CD4-positive, alpha-beta T cell treated with Interleukin-15 for 4 hours (primary cell): ENCODE results near the gene SLC15A3.

Experiments
- DNase-seq: peaks from one replicate; pipeline ENCODE4 v3.0.0-alpha.2; 2020; ENCODE audit warnings: low spot score

The SLC15A3 gene

DNA sequence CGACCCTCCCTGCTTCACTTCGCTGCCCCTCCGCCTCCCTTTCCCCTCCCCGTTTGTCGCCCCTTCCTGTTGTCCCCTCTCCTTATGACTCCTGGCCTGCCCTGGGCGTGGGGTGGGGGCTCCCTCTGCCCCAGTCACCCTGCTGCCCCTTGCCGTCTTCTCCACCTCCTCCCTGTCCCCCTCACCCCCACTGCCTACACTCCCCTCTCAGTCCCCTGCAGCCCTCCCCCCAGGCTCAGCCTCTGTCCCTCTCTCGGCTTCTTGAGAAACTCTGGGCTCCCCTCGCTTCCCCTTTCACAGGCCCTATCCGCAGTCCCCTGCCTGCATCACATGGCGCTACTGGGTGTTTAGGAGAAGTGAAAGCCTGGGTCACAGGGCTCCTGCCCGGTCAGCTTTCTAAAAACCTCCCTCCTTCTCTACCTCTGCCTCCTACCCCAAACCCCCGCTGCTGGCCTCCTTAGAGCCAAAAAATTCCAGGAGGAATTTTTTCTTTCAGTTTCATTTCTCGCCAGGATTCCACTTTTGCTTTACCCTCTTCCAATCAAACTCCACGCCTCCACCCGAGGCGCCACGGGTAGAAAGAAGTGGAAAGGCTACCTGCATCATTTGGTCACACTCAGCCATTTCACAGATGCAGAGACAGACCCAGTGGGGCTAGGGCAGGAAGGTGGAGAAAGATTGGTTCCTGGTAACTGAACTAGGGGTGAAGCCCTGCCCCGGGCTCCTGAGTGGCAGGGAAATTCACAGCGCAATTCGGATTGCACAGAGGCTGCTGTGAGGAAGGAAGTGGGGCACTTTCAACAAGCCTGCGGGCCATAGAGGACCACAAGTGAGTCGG, at the start of gene SLC15A3:
Gene SLC15A3 (minus strand): TSS at position 273 of the 838 bp plus-strand sequence. CDS start 625 bp downstream, outside the sequence.
- peak; percentile 22 for DNase-seq

DNA sequence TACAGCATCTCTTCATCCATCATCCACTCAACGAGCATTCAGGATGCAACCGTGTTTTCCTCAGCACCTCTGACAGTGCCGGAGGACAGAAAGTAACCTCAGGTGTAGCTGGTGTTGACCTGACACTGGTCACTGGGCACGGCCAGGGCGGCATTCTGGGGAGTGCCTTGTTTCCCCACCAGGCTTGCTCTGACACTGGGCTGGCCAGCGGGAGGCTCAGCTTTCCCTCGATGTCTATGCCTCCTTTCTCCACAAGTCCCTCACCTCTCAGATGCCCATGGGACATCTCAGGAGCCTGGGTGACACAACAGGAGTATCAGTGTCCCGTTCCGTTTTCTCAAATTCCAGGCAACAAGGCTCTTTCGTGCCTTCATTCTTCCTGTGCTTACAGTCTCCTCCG, 48.5 kb upstream of the SLC15A3 start:
- no peak for DNase-seq

DNA sequence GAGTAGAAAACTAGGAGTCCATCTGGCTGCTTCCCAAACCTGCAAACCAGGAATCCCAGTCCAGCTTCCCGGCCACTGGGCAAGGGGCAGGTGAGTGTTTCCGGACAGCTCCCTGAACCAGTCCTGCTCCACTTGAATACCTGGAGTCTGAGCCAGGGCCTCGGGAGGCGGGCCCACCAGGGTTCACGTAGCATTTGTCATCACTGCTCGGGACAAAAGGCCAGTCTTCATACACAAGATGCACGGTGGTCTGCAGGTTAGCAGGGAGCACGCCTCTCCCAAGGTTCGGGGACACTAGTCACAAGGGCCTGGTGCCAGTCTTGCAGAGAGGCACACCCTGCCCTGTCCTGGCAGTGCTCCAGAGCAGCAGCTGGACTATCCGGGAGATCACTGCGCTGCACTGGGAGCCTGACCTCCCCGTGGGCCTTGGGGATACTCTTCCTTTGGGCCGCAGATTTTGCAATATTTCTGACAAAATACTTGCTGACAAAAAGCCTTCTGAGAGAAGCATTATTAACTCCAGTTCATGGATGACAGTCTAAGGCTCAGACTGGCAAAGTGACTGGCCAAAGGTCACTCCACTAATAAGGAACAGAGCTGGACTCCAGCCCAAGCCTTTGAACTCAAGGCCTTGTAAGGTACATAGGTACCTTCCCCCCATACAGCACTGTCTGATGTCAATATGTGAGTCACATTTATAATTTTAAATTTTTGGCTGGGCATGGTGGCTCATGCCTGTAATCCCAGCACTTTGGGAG, 44.6 kb upstream of the SLC15A3 start:
- DNase-seq = no peak

DNA sequence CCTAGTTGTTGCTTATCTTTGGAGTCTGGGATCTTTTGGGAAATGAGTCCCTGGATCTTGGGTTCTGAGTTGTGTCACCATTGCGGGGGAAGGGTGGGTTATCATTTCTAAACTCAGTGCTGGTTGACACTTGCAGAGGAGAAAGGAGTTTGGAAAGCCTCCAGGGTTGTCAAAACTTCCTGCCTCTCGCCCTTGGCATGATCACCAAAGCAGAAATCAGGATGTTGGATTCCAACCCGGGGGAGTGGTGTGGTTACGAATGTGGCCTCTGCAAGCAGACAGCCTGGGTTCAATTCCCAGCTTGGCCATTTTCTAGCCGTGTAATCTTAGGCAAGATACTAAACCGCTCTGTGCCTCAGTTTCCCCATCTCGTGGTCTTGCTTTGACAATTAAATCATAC, 43.8 kb upstream of the SLC15A3 start:
- DNase-seq = no peak

DNA sequence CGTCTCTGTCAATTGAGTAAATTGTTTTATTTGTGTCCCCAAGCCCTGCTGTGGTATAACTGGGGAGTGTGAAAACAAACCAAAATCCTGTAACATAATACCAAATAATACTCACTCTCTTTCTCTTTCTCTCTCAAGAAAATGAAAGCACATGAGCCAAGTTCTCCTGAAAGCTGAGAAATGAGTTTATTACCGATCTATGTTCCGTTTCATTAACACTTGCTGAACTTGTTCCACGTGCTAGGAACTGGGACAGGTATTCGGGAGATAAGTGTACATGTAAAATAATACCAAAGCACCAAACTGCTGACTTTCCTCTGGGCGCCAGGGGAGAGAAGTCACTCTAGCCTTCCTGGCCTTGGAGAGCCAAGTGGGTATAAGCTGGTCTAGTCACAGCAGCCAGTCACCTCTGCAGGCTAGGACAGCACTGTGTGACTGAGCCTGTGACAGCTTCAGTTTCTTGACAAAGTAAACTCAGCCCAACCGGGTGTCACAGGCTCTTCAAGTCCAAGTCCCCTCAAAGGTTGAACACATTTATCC, 42.6 kb upstream of the SLC15A3 start:
- peak; percentile 26 for DNase-seq

DNA sequence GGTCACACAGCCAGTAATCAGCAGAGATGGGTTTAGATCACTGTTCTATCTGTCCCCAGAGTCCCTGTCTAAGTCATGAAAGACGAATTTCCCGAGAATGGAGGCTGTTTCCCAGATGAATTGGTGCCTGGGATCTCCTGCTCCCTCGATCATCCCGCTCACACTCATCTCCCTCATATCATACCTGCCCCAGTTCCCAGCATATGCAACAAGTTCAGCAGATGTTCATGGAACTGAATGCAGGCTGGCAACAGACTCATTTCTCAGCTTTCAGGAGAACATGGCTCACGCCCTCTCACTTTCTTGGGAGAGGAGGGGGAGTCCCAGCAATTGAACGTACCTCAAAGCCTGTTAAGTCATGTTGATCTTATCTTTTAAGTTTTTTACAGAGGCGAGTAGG, 41.6 kb upstream of the SLC15A3 start:
- no peak for DNase-seq

DNA sequence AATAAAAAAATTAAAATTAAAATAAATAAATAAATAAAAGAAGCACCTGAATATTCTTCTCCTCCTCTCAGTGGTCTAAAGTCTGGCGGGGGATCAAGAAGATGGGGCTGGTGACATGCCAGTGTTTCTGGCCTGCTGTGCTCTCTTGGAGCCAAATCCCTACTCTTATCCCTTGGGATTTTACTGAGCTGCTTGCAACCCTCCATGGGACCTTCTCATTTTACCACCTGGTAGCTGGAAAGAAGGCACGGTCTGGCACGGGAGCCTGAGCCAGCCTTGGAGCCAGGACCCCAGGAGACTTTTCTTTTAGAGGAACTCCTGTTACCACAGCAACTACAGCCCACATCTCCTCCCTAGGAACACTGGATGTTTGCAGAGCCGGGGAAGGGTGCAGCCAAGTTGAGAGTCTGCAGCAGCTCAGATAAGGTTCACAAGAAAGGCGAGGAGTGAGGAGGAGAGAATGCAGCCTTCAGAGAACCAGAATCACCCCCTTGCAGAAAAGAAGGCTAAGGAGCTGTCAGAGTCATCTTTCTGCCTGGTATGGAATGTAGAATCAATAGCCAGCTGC, 41.0 kb upstream of the SLC15A3 start:
- no peak for DNase-seq

DNA sequence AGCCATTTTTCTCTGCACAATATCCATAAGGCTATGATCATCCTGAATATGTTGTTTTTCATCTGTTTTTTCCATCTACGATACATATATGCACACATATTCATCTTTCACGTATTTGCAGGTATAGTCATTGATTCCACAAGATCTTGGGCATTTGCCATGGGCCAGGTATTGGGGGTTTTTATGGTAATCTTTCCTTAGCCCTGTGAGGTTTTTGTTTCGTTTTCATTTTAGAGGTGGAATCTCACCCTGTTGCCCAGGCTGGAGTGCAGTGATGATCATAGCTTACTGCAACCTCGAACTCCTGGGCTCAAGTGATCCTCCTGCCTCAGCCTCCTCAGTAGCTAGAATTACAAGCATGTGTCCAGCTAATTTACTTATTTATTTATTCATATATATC, 39.5 kb upstream of the SLC15A3 start:
- no peak for DNase-seq

DNA sequence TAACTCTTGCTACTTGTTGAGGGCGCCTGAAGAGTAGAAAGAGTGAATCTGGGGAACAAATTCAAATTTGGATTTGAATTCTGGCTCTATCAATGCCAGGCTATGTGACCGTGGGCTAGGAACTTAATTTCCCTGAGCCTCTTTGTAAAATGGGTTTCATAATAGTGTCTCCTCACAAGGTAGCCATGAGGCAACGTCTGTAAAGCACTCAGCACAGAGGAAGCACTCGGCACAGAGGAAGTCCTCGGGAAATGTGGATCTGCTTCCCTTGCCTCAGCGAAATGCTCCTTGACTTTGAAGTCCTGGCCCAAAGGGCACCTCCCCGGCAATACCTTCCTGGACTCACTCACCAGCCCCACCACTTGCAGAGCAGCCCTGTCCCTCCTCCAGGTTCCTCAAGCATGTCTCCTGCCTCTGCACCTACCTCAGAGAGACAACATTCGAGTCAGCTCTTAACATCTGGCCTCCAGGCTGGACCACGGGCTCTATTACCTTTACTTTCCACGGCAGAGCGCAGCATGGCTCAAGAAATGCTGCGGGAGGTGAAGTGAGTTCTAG, 37.2 kb upstream of the SLC15A3 start:
- no peak for DNase-seq

DNA sequence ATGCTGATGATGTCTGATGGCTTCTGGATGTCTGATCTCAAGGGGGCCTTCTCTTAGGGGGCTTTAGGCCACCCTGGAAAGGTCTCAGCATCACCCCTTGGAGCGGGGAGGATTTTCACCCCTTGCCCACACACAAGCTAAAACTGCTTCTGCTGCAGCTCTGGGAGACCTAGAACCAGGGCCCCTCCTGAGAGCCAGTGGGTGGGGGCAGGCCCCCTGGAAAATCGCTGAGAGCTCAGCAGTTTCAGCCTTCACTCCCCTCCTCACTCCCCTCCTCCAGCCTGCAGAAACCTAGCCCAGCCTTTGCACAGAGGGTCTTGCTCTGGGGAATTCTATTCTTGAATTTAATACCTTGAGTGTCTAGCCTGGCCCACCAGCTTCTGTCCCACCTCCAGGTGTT, 36.7 kb upstream of the SLC15A3 start:
- DNase-seq = no peak

DNA sequence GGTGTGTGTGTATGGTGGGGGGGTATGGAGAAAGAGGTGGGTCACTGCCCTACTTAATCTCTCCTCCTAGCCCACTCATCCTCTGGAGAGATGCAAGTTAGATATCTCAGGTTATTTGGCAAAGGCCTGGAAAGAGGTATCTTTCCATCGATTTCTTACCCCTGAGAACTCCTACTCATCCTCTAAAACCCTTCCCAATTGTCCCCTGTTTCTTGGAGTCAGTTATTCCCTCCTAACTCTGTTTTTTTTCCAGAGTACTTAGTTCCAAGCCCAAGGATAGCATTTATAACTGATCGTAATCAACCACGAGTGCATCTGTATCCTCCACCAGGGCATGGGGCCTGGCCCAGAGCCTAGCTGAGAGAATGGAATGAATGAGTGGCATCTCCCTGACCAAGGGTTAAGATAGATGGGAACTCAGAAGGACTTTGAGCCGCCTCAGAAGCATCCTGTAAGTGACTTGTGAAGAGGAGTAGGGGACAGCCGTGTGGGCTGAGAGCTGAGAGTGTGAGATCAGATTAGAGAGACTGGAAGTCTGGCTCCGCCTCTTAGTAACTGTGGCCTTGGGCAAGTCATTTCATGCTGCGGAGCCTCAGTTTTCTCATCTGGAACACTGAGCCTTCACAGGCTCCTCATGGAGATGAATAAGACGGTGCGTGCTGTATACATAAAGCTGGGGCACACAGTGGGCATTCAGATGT, 35.8 kb upstream of the SLC15A3 start:
- DNase-seq = peak; percentile 50

DNA sequence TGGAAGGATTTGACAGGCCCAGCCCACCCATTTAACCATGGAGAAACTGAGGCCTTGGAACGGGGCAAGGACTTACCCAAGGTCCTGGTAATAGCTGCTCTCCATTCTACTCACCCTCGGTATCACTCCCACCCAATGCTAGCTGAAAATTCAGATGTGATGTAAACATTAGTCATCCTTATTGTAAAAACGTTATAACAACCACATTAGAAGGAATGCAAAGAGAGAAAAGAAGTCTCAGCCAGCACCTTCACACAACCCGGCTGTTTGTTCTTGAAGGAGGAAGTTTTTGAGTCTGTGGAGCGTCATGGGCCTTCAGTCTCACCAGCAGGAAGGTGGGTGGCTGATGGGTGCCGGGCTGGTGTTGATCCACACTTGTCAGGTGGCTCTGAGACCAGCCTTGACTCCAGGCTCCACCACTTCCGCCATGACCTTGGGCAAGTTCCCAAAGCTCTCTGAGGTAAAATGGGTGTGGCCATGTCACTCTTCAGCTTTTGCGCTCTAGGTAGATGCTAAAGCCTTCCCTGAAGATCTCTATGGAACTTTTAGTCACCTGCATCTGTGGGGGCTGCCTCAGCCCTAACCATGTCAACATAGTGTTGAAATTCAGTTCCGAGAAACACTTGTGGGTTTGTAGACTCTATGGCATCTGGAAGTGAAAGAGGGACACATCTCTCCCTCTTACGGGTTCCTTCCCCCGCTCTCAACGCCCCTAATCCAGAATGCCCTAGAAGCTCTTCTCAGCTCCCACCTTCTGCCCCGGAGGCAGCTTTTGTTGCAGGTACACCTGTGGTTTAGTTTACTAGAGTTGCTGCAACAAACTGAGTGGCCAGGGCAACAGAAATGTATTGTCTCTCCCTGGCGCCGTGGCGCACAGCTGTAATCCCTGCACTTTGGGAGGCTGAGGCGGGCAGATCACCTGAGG, 34.3 kb upstream of the SLC15A3 start:
- peak; percentile 93 for DNase-seq

DNA sequence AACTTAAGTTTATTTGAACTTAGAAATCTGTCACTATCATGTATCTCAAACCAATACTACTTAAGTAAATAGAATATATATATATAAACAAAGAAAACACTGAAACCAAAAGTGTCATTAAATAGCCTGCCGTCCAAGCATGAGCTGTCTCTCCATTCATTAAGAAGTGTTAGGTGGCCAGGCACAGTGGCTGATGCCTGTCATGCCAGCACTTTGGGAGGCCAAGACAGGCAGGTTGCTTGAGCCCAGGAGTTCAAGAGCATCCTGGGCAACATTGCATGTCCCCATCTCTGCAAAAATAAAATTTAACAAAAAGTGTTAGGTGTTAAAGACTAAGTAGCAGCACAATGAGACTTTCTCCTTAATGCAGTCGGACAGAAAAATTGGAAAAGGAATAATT, 33.5 kb upstream of the SLC15A3 start:
- no peak for DNase-seq

DNA sequence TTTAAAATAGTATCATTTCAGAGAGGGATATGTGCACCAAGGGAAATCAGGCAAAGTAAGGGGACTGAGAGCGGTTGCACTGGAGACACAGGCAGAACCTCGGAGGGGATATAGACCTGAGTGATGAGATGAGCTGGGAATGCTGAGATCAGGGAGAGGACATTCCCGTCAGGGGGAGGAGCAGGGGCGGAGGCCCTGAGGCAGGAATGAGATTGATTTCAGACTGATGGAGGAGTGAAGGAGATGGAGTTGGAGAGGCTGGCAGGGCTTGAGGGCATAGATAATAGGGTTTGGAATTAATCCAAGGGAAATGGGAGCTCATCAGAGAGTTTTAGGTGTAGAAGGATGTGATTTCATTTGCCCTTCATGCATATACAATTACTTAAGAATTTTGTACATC, 32.7 kb upstream of the SLC15A3 start:
- DNase-seq = no peak

DNA sequence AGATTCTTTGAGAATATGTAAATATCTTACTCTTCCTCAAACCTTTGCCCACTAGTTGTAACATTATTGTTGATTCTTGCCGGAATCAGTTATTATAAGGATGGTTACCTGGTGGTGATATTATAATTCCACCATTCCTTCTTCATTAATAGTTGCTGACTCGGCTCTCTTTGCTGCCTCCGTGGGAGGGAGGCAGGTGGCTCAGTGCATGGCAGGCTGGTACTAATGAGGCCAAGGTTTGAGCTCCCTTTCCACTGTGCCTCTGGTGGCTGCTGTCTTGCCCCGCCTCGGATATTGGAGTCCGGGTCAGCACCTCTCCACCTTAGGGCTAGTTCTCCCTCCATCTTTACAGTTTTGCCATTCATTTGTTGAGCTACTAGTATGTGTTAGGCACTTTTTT, 32.2 kb upstream of the SLC15A3 start:
- no peak for DNase-seq

DNA sequence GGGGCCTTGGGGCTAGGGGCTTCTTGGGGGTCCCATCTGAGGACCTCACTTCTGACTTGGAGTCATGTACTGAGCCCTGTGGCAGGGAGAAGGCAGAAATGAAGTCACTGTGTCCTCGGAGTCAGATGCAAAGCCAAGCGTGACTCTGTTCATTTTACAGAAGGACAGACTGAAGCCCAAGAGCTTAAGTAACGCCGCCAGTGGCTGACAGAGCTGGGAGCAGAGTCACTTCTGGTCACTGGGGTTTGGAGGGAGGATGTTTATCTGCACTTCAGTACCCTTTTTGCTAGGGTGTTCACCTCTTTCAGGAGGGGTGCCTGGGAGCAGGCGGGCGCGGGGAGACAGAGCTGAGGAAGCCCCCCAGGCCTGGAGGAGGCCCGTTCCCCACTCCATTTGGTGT, 30.2 kb upstream of the SLC15A3 start:
- DNase-seq = no peak

DNA sequence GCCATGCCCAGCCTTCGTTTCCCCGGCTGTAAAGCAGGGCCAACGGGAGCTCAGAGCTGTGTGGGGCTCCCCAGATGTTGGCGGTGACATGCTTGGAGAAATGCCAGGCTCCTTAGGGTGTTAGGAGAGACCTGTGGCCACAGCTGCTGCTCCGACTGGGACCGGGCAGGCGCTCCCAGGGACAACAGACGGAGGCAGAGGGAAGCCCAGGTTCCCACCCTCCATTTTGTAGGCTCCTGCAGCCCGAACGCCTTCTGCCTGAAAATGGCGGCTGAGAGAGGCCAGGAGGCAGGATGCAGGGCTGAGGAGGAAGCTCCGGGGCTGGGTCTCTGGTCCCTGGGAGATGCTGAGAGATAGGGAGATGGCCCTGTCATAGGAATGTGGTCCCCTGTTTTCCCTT, 29.5 kb upstream of the SLC15A3 start:
- DNase-seq = no peak

DNA sequence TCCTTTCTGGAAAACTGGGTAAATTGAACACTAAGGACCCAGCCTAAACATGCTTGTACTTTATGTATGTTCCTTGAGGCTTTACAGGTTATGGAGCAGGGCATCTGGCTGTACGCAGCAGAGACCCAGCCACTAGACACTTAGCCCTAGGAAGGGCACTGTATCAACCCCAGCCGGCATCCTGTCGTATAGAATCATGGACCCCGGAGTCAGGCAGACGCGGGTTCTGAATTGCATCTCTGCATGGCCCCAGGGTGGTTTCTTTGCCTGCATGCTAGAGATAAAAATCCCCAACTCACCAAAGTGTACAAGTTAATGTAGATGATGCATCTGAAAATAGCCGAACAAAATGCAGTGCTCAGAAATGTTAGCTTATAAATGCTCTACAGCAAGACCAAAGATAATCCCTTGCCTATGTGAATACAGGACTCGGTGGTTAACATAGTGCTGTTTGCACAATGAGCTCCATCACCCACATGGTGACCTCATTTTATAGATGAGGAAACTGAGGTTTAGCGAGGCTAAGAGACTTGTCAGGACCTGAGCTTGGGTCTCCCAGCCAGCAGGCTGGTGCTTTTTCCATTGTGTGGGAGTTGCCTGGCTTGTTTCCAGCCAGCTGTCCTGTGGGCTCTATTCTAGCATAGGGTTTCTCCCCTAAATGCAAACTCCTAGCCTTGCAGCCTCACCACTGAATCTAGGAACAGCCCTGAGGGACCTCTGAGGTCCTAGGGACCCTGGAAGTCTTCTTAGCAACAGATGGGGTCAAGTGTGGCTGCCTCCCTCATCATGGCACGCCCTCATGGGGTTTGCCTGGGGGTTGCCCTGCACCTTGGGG, 26.8 kb upstream of the SLC15A3 start:
- DNase-seq = peak; percentile 54

DNA sequence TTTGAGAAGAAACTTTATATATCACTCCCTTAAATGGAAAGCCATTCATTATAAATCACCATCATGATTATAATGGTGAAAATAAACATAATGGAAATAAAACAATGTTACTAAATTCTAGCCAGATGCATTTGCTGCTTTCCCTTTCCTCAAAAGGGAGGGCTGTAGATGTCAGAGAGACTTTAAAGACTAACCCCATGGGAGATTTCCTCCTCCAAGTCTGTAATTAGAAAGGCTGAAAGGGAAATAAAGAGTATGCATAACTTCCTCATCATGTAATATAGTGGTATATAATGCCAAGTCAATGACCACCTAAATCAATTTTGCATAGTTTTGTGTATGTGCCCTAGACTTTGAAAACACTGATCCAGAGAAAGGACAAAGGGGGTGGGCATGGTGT, 25.9 kb upstream of the SLC15A3 start:
- no peak for DNase-seq

DNA sequence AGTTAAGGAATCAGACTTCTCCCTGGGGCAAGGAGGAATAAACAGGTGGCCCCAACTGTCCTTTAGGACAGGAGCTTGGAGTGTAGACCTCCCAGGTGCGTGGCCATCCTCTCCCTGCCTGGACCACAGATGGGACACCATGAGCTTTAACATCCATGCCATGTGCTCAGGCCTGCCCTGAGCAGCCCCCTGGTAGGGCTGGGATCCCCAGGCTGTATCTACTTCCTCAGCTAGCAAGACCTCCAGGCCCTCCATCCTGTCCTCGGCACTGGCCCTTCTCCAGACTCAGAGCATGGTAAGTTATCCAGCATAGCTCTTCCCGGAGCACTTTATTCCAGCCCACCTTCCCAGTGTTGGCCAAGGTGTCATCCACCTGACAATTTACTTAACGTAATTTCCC, 25.2 kb upstream of the SLC15A3 start:
- no peak for DNase-seq
